DOHH2 (cell line): ENCODE data around the gene UBE2H.
A peak's percentile ranks its signal among the peaks of the same experiment; 100 is the strongest.

Experiments
- H3F3A ChIP-seq: fragments of 200-600 bp; sonication (generic), shearing (Covaris generic); 2 replicates; pipeline ENCODE4 v1.6.0; 2016; ENCODE audit warnings: antibody characterized with exemption, mild to moderate bottlenecking; ENCODE audit not compliant: control insufficient read depth, insufficient read depth
- H3K27ac ChIP-seq: fragments of 200-600 bp; sonication (generic); 2 replicates; pipeline ENCODE4 v1.5.1; 2014; ENCODE audit warnings: low read depth, mild to moderate bottlenecking, low read length, moderate library complexity
- H3K27me3 ChIP-seq: fragments of 200-600 bp; sonication (generic); 2 replicates; pipeline ENCODE4 v1.6.1; 2014; ENCODE audit warnings: mild to moderate bottlenecking, low read length, mixed read lengths; ENCODE audit not compliant: control insufficient read depth
- H3K36me3 ChIP-seq: fragments of 200-600 bp; sonication (generic); 2 replicates; pipeline ENCODE4 v1.6.1; 2014; ENCODE audit warnings: mild to moderate bottlenecking, low read length, moderate library complexity, mixed read lengths; ENCODE audit not compliant: control insufficient read depth
- H3K4me1 ChIP-seq: fragments of 200-600 bp; sonication (generic); 2 replicates; pipeline ENCODE4 v1.6.1; 2014; ENCODE audit warnings: mild to moderate bottlenecking, low read length, mixed read lengths; ENCODE audit not compliant: control insufficient read depth
- H3K4me2 ChIP-seq: fragments of 200-600 bp; sonication (generic); 2 replicates; pipeline ENCODE4 v1.6.0; 2014; ENCODE audit warnings: mild to moderate bottlenecking, low read length, moderate library complexity
- H3K4me3 ChIP-seq: fragments of 200-600 bp; sonication (generic); 2 replicates; pipeline ENCODE4 v1.5.1; 2014; ENCODE audit warnings: mild to moderate bottlenecking, low read length, mixed read lengths
- H3K79me2 ChIP-seq: fragments of 200-600 bp; sonication (generic); 2 replicates; pipeline ENCODE4 v1.6.1; 2014; ENCODE audit warnings: mild to moderate bottlenecking, low read length, mixed read lengths; ENCODE audit not compliant: control insufficient read depth
- H3K9me2 ChIP-seq: fragments of 200-600 bp; sonication (generic); replicated peaks from 2 replicates; pipeline ENCODE4 v1.6.1; 2014; ENCODE audit warnings: mild to moderate bottlenecking, low read length, mixed read lengths; ENCODE audit not compliant: control insufficient read depth
- H3K9me3 ChIP-seq: fragments of 200-600 bp; sonication (generic); 2 replicates; pipeline ENCODE4 v1.6.1; 2014; ENCODE audit warnings: antibody characterized with exemption, low read length, mixed read lengths; ENCODE audit not compliant: control insufficient read depth, insufficient read depth
- H4K20me1 ChIP-seq: fragments of 200-600 bp; sonication (generic); 2 replicates; pipeline ENCODE4 v1.6.0; 2014; ENCODE audit warnings: low read depth, mild to moderate bottlenecking, antibody characterized with exemption, low read length, moderate library complexity; ENCODE audit not compliant: control insufficient read depth, insufficient read depth
- EZH2phosphoT487 ChIP-seq: fragments of 200-600 bp; sonication (generic); IDR thresholded peaks from 2 replicates; pipeline ENCODE4 v1.6.1; 2017; ENCODE audit warnings: borderline replicate concordance, mild to moderate bottlenecking, antibody characterized with exemption, low read length, moderate library complexity, mixed read lengths
- TF ChIP-seq, protein P1 (sequence below): fragments of 200-600 bp; sonication (generic); IDR thresholded peaks from one replicate; pipeline ENCODE4 v1.5.1; 2014; ENCODE audit warnings: antibody characterized with exemption, mild to moderate bottlenecking, low read depth, low read length; ENCODE audit not compliant: poor library complexity, severe bottlenecking

Gene UBE2H

DNA sequence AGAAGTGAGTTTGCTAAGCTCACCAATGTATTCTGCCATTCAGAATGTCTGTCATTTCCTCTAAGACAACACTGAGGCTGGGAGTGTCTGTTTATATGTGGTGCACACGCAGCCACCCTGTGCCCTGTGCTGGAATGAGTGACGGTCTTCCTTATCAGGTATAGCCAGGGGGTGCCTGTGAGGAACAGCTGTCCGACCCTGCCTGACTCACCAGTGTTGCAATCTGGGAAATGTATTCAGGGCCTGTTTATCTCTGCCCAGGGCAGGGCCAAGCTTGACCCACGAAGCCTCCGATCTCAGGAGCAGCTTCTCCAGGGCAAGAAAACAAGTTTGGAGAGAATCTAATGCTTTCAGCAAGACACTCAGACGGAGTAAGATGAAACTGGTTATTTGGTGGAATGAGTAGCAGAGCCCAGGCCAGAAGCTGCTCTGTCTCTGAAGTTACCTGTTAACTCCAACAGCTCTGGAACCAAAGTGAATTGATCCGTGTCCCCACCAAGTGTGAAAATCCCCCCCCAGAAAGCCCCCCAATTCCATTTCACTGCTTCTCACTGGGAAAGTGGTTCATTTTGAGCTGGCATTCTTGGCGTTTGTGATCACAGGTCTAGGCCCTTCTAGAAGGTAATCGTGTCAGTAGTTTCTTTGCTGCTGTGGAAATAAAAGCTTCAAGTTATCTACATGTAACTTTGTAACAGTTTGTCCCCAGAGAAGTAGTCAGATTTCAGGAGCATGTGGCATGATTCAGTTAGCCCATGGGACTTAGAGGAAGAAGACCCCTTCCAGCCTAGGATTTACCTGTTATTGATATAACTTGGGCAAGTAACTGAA is 6.1 kb upstream of the UBE2H start:
- Histone ChIP-seq H3K79me2 (no peaks in the 10 kb centered on the region), H4K20me1 (no peaks in the 10 kb centered on the region), H3F3A (0 out of 2 replicates have a peak, but pooled peaks cover 3% of the 10 kb centered on the region), H3K36me3 (no peaks in the 10 kb centered on the region), H3K27me3 (peaks cover 5% of the 10 kb centered on the region), H3K27ac (no peak overlapping the region), H3K4me1 (peaks cover 5% of the 10 kb centered on the region), H3K4me3 (no peak overlapping the region), H3K4me2 (no peak overlapping the region), H3K9me3 (no peaks in the 10 kb centered on the region), H3K9me2 (no peaks in the 10 kb centered on the region)
- TF ChIP-seq, protein P1, sequence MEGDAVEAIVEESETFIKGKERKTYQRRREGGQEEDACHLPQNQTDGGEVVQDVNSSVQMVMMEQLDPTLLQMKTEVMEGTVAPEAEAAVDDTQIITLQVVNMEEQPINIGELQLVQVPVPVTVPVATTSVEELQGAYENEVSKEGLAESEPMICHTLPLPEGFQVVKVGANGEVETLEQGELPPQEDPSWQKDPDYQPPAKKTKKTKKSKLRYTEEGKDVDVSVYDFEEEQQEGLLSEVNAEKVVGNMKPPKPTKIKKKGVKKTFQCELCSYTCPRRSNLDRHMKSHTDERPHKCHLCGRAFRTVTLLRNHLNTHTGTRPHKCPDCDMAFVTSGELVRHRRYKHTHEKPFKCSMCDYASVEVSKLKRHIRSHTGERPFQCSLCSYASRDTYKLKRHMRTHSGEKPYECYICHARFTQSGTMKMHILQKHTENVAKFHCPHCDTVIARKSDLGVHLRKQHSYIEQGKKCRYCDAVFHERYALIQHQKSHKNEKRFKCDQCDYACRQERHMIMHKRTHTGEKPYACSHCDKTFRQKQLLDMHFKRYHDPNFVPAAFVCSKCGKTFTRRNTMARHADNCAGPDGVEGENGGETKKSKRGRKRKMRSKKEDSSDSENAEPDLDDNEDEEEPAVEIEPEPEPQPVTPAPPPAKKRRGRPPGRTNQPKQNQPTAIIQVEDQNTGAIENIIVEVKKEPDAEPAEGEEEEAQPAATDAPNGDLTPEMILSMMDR: no peak
- TF ChIP-seq EZH2phosphoT487: no peak

DNA sequence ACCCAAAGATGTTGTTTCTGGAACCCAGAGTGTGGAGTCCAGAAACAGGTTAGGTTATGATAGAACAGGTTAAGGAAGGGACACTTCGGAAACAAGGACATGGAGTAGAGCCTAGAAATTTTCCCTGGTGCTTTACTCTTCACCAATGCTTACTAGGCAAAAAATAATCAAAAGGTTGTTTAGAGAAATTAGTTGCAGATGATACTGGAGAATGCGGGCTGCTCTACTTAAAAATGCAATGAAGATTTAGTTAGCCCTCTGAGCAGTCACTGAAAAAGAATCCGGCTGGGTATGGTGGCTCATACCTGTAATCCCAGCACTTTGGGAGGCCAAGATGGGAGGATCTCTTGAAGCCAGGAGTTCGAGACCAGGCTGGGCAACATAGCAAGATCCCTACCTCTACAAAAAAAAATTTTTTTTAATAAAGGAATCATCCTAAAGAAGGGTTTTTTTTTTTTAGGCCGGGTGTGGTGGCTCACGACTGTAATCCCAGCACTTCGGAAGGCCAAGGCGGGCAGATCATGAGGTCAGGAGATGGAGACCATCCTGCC is 3.3 kb upstream of the UBE2H start:
- Histone ChIP-seq H3K36me3 (peaks cover 4% of the 10 kb centered on the region; the same call in 1 of the 2 replicates), H3K9me2 (no peaks in the 10 kb centered on the region), H3K9me3 (no peaks in the 10 kb centered on the region), H4K20me1 (no peaks in the 10 kb centered on the region), H3K79me2 (peaks cover 17% of the 10 kb centered on the region), H3K27me3 (peaks cover 5% of the 10 kb centered on the region), H3K4me3 (no peak overlapping the region), H3K27ac (no peak overlapping the region), H3F3A (peaks cover 3% of the 10 kb centered on the region; the same call in 1 of the 2 replicates), H3K4me1 (peaks cover 10% of the 10 kb centered on the region), H3K4me2 (no peak overlapping the region)
- no peak for TF ChIP-seq EZH2phosphoT487
- TF ChIP-seq, protein P1: no peak

DNA sequence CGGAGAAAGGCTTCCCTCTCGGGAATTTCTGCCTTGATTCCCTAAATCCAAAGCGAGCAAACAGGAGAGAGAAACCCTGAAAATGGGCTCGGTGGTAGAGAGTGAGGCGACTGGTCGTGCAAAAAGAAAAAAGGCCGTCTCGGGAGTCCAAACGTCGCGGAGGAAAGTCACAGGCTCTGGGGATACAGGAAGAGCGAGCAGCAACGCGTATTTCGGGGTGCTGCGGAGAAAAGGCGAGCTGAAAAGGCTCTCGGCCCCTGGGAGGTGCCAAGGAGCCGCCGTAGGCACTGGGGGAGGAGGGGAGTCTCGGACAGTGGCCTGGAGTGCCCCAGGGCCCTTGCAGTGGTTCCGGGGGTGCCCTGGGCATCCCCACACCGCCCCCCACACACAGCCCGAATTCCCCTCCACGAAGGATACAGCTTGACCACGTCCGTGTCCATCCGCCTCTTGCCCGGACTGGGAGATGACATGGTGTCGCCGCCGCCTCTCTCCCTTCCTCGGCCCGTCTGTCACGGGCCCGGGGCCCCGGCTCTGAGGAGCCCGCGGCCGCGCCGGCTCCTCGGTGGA is 591 bp downstream of the UBE2H start:
- H3K4me1 ChIP-seq: peaks cover 39% of the 10 kb centered on the region
- peaks cover 6% of the 10 kb centered on the region for H4K20me1 ChIP-seq
- H3K27ac ChIP-seq: peak overlapping the region; percentile 86
- peaks cover 7% of the 10 kb centered on the region; the same call in 1 of the 2 replicates for H3K36me3 ChIP-seq
- peaks cover 56% of the 10 kb centered on the region for H3K79me2 ChIP-seq
- no peaks in the 10 kb centered on the region for H3K9me3 ChIP-seq
- no peaks in the 10 kb centered on the region for H3K9me2 ChIP-seq
- TF ChIP-seq EZH2phosphoT487: no peak
- TF ChIP-seq, protein P1: no peak
- peaks cover 5% of the 10 kb centered on the region; the same call in 1 of the 2 replicates for H3K27me3 ChIP-seq
- H3F3A ChIP-seq: peaks cover 23% of the 10 kb centered on the region
- peak overlapping the region; percentile 93 for H3K4me3 ChIP-seq
- H3K4me2 ChIP-seq: peak overlapping the region; percentile 99
